ENCODE results near the gene MRE11.

Gene MRE11

DNA sequence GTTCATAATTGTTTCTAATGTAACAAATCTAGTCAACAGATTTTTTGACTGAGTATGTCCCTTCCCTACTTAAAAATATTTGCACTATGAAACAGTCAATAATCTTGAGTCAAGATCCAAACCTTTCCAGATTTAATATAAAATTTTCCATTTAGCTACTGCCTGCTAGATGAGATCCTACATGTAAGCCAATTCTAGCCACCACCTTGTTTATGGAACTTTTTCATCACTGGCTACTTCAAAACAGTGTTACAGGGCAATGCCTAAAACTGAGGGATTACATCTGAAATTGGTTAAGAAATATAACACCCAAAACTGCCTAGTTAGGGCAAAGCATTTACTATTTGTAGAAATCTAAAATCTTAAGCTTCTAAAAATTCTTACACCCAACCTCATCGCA lies 39.6 kb upstream of the MRE11 start:
- ATAC-seq: no peak
- TF ChIP-seq, protein P1, sequence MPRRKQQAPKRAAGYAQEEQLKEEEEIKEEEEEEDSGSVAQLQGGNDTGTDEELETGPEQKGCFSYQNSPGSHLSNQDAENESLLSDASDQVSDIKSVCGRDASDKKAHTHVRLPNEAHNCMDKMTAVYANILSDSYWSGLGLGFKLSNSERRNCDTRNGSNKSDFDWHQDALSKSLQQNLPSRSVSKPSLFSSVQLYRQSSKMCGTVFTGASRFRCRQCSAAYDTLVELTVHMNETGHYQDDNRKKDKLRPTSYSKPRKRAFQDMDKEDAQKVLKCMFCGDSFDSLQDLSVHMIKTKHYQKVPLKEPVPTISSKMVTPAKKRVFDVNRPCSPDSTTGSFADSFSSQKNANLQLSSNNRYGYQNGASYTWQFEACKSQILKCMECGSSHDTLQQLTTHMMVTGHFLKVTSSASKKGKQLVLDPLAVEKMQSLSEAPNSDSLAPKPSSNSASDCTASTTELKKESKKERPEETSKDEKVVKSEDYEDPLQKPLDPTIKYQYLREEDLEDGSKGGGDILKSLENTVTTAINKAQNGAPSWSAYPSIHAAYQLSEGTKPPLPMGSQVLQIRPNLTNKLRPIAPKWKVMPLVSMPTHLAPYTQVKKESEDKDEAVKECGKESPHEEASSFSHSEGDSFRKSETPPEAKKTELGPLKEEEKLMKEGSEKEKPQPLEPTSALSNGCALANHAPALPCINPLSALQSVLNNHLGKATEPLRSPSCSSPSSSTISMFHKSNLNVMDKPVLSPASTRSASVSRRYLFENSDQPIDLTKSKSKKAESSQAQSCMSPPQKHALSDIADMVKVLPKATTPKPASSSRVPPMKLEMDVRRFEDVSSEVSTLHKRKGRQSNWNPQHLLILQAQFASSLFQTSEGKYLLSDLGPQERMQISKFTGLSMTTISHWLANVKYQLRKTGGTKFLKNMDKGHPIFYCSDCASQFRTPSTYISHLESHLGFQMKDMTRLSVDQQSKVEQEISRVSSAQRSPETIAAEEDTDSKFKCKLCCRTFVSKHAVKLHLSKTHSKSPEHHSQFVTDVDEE (CRISPR knock-in tag; IDR thresholded peaks at IDR 0.05): no peak
- TF ChIP-seq OSR1 (CRISPR knock-in tag; IDR thresholded peaks at IDR 0.05) (no peak), TCF4 (CRISPR knock-in tag; IDR thresholded peaks at IDR 0.05; ENCODE audit: borderline replicate concordance) (no peak), BACH2 (CRISPR knock-in tag; IDR thresholded peaks at IDR 0.05; ENCODE audit: borderline replicate concordance) (no peak), ZFP30 (CRISPR knock-in tag; IDR thresholded peaks at IDR 0.05) (no peak), ZFP3 (CRISPR knock-in tag; IDR thresholded peaks at IDR 0.05) (no peak), ZNF70 (CRISPR knock-in tag; IDR thresholded peaks at IDR 0.05) (no peak), TOX (CRISPR knock-in tag; IDR thresholded peaks at IDR 0.05; ENCODE audit: borderline replicate concordance) (no peak), RARB (CRISPR knock-in tag; IDR thresholded peaks at IDR 0.05) (no peak), ZNF8 (CRISPR knock-in tag; IDR thresholded peaks at IDR 0.05) (no peak)
- TF ChIP-seq, protein P2, sequence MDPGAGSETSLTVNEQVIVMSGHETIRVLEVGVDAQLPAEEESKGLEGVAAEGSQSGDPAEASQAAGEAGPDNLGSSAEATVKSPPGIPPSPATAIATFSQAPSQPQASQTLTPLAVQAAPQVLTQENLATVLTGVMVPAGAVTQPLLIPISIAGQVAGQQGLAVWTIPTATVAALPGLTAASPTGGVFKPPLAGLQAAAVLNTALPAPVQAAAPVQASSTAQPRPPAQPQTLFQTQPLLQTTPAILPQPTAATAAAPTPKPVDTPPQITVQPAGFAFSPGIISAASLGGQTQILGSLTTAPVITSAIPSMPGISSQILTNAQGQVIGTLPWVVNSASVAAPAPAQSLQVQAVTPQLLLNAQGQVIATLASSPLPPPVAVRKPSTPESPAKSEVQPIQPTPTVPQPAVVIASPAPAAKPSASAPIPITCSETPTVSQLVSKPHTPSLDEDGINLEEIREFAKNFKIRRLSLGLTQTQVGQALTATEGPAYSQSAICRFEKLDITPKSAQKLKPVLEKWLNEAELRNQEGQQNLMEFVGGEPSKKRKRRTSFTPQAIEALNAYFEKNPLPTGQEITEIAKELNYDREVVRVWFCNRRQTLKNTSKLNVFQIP (CRISPR knock-in tag; IDR thresholded peaks at IDR 0.05; ENCODE audit: borderline replicate concordance, low read depth): no peak

DNA sequence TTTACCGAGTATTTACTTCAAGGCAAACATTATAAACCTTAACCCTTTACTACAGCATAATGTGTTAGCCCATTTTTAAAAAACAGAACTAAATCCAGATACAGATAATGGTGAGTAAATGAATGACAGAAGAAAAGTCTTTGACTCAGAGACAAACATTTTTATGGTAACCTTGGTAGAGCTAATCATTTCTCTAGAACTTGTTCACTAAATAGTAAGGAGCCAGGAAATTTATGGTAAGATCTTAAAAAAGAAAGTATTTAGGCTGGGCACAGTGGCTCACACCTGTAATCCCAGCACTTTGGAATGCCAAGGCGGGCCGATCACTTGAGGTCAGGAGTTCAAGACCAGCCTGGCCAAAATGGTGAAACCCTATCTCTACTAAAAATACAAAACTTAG lies 38.6 kb upstream of the MRE11 start:
- TF ChIP-seq ZC3H10 (CRISPR knock-in tag; IDR thresholded peaks at IDR 0.05) (no peak), ESRRG (CRISPR knock-in tag; IDR thresholded peaks at IDR 0.05) (no peak), PPARA (CRISPR knock-in tag; IDR thresholded peaks at IDR 0.05; ENCODE audit: borderline replicate concordance) (no peak), CSDC2 (CRISPR knock-in tag; IDR thresholded peaks at IDR 0.05) (no peak), ARNTL (CRISPR knock-in tag; IDR thresholded peaks at IDR 0.05; ENCODE audit: borderline replicate concordance, low read depth) (no peak), TCF4 (CRISPR knock-in tag; IDR thresholded peaks at IDR 0.05; ENCODE audit: borderline replicate concordance) (no peak), TOX (CRISPR knock-in tag; IDR thresholded peaks at IDR 0.05; ENCODE audit: borderline replicate concordance) (no peak), ZFP3 (CRISPR knock-in tag; IDR thresholded peaks at IDR 0.05) (no peak), SNAI2 (CRISPR knock-in tag; IDR thresholded peaks at IDR 0.05) (no peak), ISL1 (CRISPR knock-in tag; IDR thresholded peaks at IDR 0.05) (no peak), GLIS3 (CRISPR knock-in tag; IDR thresholded peaks at IDR 0.05) (no peak), ZNF70 (CRISPR knock-in tag; IDR thresholded peaks at IDR 0.05) (no peak), OSR1 (CRISPR knock-in tag; IDR thresholded peaks at IDR 0.05) (no peak)
- TF ChIP-seq, protein P3, sequence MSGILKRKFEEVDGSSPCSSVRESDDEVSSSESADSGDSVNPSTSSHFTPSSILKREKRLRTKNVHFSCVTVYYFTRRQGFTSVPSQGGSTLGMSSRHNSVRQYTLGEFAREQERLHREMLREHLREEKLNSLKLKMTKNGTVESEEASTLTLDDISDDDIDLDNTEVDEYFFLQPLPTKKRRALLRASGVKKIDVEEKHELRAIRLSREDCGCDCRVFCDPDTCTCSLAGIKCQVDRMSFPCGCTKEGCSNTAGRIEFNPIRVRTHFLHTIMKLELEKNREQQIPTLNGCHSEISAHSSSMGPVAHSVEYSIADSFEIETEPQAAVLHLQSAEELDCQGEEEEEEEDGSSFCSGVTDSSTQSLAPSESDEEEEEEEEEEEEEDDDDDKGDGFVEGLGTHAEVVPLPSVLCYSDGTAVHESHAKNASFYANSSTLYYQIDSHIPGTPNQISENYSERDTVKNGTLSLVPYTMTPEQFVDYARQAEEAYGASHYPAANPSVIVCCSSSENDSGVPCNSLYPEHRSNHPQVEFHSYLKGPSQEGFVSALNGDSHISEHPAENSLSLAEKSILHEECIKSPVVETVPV (CRISPR knock-in tag; IDR thresholded peaks at IDR 0.05): no peak
- TF ChIP-seq, protein P4, sequence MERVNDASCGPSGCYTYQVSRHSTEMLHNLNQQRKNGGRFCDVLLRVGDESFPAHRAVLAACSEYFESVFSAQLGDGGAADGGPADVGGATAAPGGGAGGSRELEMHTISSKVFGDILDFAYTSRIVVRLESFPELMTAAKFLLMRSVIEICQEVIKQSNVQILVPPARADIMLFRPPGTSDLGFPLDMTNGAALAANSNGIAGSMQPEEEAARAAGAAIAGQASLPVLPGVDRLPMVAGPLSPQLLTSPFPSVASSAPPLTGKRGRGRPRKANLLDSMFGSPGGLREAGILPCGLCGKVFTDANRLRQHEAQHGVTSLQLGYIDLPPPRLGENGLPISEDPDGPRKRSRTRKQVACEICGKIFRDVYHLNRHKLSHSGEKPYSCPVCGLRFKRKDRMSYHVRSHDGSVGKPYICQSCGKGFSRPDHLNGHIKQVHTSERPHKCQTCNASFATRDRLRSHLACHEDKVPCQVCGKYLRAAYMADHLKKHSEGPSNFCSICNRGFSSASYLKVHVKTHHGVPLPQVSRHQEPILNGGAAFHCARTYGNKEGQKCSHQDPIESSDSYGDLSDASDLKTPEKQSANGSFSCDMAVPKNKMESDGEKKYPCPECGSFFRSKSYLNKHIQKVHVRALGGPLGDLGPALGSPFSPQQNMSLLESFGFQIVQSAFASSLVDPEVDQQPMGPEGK (CRISPR knock-in tag; IDR thresholded peaks at IDR 0.05; ENCODE audit: borderline replicate concordance): no peak
- TF ChIP-seq, protein P5, sequence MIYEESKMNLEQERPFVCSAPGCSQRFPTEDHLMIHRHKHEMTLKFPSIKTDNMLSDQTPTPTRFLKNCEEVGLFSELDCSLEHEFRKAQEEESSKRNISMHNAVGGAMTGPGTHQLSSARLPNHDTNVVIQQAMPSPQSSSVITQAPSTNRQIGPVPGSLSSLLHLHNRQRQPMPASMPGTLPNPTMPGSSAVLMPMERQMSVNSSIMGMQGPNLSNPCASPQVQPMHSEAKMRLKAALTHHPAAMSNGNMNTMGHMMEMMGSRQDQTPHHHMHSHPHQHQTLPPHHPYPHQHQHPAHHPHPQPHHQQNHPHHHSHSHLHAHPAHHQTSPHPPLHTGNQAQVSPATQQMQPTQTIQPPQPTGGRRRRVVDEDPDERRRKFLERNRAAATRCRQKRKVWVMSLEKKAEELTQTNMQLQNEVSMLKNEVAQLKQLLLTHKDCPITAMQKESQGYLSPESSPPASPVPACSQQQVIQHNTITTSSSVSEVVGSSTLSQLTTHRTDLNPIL (CRISPR knock-in tag; IDR thresholded peaks at IDR 0.05; ENCODE audit: low read depth): no peak
- no peak for ATAC-seq

DNA sequence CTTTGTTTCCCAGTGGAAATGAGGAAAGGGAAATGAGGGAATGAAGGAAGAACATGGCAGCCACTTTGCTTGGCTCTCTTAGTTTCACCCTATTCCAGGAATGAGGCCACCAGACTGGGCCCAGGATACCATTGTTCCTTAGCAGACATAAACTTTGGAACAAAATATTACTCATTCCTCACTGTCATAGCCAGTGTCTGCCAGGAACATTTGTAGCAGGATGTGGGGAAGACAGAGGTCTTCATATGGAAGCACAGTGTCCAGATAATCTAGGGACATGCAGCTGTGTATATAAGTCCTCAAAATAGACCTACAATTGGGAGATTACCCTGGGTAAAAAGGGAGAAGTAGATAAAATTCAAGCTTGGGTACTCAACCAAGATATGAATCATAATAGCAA lies 34.9 kb upstream of the MRE11 start:
- no peak for ATAC-seq
- TF ChIP-seq TOX (CRISPR knock-in tag; IDR thresholded peaks at IDR 0.05; ENCODE audit: borderline replicate concordance) (no peak), ZNF70 (CRISPR knock-in tag; IDR thresholded peaks at IDR 0.05) (no peak), RARB (CRISPR knock-in tag; IDR thresholded peaks at IDR 0.05) (no peak), ARNTL (CRISPR knock-in tag; IDR thresholded peaks at IDR 0.05; ENCODE audit: borderline replicate concordance, low read depth) (no peak), ZNF8 (CRISPR knock-in tag; IDR thresholded peaks at IDR 0.05) (no peak), ISL1 (CRISPR knock-in tag; IDR thresholded peaks at IDR 0.05) (no peak), ESRRG (CRISPR knock-in tag; IDR thresholded peaks at IDR 0.05) (no peak), GLIS3 (CRISPR knock-in tag; IDR thresholded peaks at IDR 0.05) (no peak), ZC3H10 (CRISPR knock-in tag; IDR thresholded peaks at IDR 0.05) (no peak)

Data from SK-N-SH treated with all-trans-retinoic acid at 6 μM for 48 hours (cell line).